Mesothelial cell of epicardium (in vitro differentiated cells): ENCODE results near the gene ZNF813. TPM values are rescaled to one million over a fixed set of nuclear protein-coding genes. Genes with fewer than 3 reads are reported as not detected.
"Not testable (repeated sequence)": the region's sequence is repeated elsewhere in the genome, so short reads cannot be mapped to it uniquely, and the experiment has no call there.

ENCODE experiments used
- DNase-seq, 2 experiments: peaks; one replicate each; pipeline ENCODE4 v3.0.0; 2021; ENCODE audit warnings: low spot score in 2 of 2; ENCODE audit not compliant: unreplicated experiment in 2 of 2
- H3K27ac Mint-ChIP-seq: 2 replicates; pipeline ENCODE4 v1.8.0; 2021; ENCODE audit warnings: mixed read lengths
- H3K27me3 Mint-ChIP-seq: 2 replicates; pipeline ENCODE4 v1.8.0; 2021; ENCODE audit warnings: low read depth, mixed read lengths
- H3K36me3 Mint-ChIP-seq: 2 replicates; pipeline ENCODE4 v1.8.0; 2021; ENCODE audit warnings: mixed read lengths
- H3K4me1 Mint-ChIP-seq: 2 replicates; pipeline ENCODE4 v1.8.0; 2021; ENCODE audit warnings: mixed read lengths
- H3K4me3 Mint-ChIP-seq: 2 replicates; pipeline ENCODE4 v1.8.0; 2021; ENCODE audit warnings: mild to moderate bottlenecking, moderate library complexity, mixed read lengths
- H3K9me3 Mint-ChIP-seq: 2 replicates; pipeline ENCODE4 v1.8.0; 2021; ENCODE audit warnings: mixed read lengths
- CTCF ChIP-seq: fragments of 200-600 bp; sonication (generic); IDR thresholded peaks from one replicate; pipeline ENCODE4 v1.5.0; 2021; ENCODE audit warnings: antibody characterized with exemption; ENCODE audit not compliant: unreplicated experiment
- total RNA-seq: library from RNA; stranded (reverse); gene quantifications from 3 replicates; pipeline ENCODE4 v1.2.1, GENCODE V29; 2021

ZNF813 gene
- total RNA-seq, 1 donor from 2014 or later, result 6.1 TPM

DNA sequence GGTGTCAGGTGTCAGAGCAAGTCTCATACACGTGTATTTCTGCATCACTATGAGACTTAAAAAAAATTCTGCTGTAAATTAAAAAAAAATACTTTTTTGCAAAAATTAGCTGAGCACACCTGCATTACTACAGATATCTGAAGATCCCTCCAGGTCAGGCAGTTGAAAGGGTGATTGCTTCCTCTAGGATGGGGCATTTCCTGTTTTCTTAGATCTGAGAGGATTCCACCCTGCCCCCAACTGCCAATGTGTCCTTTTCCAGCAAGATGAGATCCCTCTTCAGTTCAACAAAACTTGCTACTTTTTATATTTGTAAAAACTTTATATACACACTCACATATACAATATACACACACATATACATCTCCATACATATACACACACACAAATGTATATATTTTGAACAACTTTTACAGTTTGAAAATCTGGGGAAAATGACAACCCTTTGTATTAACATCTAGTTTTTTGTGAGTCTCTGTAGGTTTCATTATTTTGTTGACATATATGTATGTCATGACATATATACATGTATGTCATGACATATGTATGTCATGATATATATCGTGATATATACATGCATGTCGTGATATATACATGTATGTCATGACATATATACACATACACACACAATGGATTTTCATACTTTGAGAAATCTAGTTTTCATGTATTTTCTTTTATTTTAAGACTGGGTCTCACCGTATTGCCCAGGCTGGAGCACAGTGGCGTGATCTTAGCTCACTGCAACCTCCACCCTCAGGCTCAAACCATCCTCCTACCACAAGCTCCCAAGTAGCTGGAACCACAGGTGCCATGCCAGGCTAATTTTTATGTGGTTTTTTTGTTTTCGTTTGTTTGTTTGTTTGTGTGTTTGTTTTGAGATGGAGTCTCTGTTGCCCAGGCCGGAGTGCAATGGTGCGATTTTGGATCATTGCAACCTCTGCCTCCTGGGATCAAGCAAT, 17.8 kb downstream of the ZNF813 start:
- Mint-ChIP-seq H3K4me1 (no peaks in the 10 kb centered on the region), H3K4me3 (no peak overlapping the region), H3K27ac (no peak overlapping the region), H3K9me3 (peaks cover 36% of the 10 kb centered on the region), H3K36me3 (peaks cover 75% of the 10 kb centered on the region), H3K27me3 (no peaks in the 10 kb centered on the region)
- no peak for DNase-seq
- TF ChIP-seq CTCF, result no peak

DNA sequence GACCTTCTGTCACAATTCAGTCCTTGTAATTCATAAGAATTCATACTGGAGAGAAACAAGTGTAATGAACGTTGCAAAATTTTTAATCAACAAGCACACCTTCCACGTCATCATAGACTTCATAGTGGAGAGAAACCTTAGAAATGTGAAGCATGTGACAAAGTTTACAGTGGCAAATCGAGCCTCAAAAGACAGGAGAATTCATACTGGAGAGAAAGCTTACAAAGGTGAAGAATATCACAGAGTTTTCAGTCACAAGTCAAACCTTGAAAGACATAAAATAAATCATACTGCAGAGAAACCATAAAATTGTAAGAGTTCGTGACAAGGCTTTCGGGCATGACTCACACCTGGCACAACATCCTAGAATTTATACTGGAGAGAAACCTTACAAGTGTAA, 24.6 kb downstream of the ZNF813 start:
- TF ChIP-seq CTCF, result no peak
- H3K36me3 Mint-ChIP-seq, result peaks cover 70% of the 10 kb centered on the region
- no peaks in the 10 kb centered on the region for H3K27me3 Mint-ChIP-seq
- no peak for DNase-seq
- peaks cover under 1% of the 10 kb centered on the region for H3K4me1 Mint-ChIP-seq
- H3K4me3 Mint-ChIP-seq, result no peak overlapping the region
- no peak overlapping the region for H3K27ac Mint-ChIP-seq
- H3K9me3 Mint-ChIP-seq, result peaks cover 52% of the 10 kb centered on the region

DNA sequence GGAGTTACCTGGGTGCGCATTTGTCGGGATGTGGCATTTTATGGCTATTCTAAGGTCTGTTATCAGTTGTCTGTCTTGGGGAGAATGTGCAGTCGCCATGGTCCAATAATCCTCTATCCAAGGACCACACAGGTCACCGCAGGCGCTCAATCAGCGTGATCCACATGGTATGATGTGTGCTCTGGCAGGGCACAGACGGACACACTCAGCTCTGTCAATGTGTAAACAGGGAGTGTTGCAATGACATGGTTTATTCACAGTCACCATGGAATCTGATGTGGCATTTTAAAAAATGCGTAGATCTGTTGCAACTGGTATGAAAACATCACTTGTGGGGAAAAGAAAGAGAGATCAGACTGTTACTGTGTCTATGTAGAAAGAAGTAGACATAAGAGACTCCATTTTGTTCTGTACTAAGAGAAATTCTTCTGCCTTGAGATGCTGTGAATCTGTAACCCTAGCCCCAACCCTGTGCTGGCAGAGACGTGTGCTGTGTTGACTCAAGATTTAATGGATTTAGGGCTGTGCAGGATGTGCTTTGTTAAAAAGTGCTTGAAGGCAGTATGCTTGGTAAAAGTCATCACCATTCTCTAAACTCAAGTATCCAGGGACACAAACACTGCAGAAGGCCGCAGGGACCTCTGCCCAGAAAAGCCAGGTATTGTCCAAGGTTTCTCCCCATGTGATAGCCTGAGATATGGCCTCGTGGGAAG, 29.9 kb downstream of the ZNF813 start:
- H3K9me3 Mint-ChIP-seq, result peaks cover 21% of the 10 kb centered on the region
- not testable (repeated sequence) for H3K4me1 Mint-ChIP-seq, DNase-seq, H3K4me3 Mint-ChIP-seq, H3K27me3 Mint-ChIP-seq
- peaks cover 25% of the 10 kb centered on the region for H3K36me3 Mint-ChIP-seq
- H3K27ac Mint-ChIP-seq, result peak overlapping the region; percentile 19

DNA sequence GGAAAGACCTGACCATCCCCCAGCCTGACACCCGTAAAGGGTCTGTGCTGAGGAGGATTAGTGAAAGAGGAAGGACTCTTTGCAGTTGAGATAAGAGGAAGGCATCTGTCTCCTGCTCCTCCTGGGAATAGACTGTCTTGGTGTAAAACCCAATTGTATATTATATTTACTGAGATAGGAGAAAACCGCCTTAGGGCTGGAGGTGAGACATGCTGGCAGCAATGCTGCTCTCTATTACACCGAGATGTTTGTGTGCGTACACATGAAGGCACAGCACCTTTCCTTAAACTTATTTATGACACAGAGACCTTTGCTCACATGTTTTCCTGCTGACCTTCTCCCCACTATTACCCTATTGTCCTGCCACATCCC, 30.5 kb downstream of the ZNF813 start:
- Mint-ChIP-seq H3K27ac (peak overlapping the region; percentile 19), H3K36me3 (peaks cover 20% of the 10 kb centered on the region)
- H3K4me3 Mint-ChIP-seq, result not testable (repeated sequence)

DNA sequence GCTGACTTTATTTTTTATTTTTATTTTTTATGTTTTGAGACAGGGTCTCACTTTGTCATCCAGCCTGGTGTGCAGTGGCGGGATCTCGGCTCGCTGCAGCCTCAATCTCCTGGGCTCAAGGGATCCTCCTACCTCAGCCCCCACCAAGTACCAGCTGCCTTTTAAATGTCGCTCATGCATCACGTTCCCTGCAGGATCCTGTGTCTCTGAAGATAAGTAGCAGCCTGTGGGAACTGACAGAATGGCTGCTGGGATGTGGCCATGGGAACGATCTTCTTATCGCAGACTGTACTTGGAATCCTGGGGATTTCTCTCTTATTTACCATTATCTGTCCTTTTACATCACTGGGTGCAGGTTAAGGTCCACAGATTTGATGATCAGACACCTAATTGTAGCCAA, 35.6 kb downstream of the ZNF813 start:
- not testable (repeated sequence) for H3K27me3 Mint-ChIP-seq, H3K9me3 Mint-ChIP-seq, H3K27ac Mint-ChIP-seq, H3K36me3 Mint-ChIP-seq, DNase-seq
- peak overlapping the region; percentile 38 for H3K4me3 Mint-ChIP-seq
- H3K4me1 Mint-ChIP-seq, result peaks cover 15% of the 10 kb centered on the region

More for the DNA sequence above, 30.5 kb downstream of the ZNF813 start:
- H3K9me3 Mint-ChIP-seq, result peaks cover 15% of the 10 kb centered on the region
- not testable (repeated sequence) for DNase-seq, H3K27me3 Mint-ChIP-seq, H3K4me1 Mint-ChIP-seq

GRCh38 chr19:53503671-53504364, 36.3 kb downstream of the ZNF813 start:
- Mint-ChIP-seq H3K4me1 (peaks cover 15% of the 10 kb centered on the region), H3K4me3 (peak overlapping the region; percentile 51)
- not testable (repeated sequence) for H3K36me3 Mint-ChIP-seq, H3K9me3 Mint-ChIP-seq, H3K27ac Mint-ChIP-seq, H3K27me3 Mint-ChIP-seq, DNase-seq

DNA sequence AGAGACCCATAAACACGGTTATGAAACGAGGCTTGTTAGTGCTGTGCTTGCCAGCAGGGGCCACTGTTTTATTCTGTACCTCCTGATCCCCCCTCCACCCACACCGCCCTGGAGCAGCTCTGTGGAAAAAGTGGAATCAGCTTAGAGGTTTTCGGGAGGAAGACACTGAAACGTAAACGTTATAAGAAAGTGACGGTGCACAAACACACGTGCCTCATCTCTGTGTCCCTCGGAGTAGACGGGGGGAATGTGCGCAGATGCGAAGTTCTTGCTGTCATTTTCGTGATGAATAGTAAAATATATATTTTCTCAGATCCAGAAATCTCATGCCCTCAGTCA, 36.8 kb downstream of the ZNF813 start:
- not testable (repeated sequence) for H3K36me3 Mint-ChIP-seq, DNase-seq

GRCh38 chr19:53504885-53505284, 37.4 kb downstream of the ZNF813 start:
- H3K27ac Mint-ChIP-seq, result peak overlapping the region; percentile 50
- peak overlapping the region; percentile 51 for H3K4me3 Mint-ChIP-seq
- no peaks in the 10 kb centered on the region for H3K27me3 Mint-ChIP-seq

More for the DNA sequence above, 36.8 kb downstream of the ZNF813 start:
- not testable (repeated sequence) for H3K27ac Mint-ChIP-seq, H3K27me3 Mint-ChIP-seq, H3K9me3 Mint-ChIP-seq
- Mint-ChIP-seq H3K4me1 (peaks cover 15% of the 10 kb centered on the region), H3K4me3 (peak overlapping the region; percentile 51)

More at GRCh38 chr19:53504885-53505284, 37.4 kb downstream of the ZNF813 start:
- no peak for DNase-seq
- H3K4me1 Mint-ChIP-seq, result peaks cover 15% of the 10 kb centered on the region
- H3K36me3 Mint-ChIP-seq, result no peaks in the 10 kb centered on the region
- TF ChIP-seq CTCF, result no peak
- no peaks in the 10 kb centered on the region for H3K9me3 Mint-ChIP-seq
